Measurements from ENCODE around the gene CFAP100.

The CFAP100 gene

GRCh38 chr3:126424039-126424717, 29.5 kb downstream of the CFAP100 start:
- DNase-seq, result no peak

GRCh38 chr3:126424751-126425150, 30.0 kb downstream of the CFAP100 start:
- no peak for DNase-seq

GRCh38 chr3:126431103-126431534, 36.4 kb downstream of the CFAP100 start:
- no peak for DNase-seq

- DNase-seq, result no peak
These were observed 37.8 kb downstream of the CFAP100 start for GRCh38 chr3:126432361-126433104.

- no peak for DNase-seq
These were observed 38.4 kb downstream of the CFAP100 start for GRCh38 chr3:126433105-126433430.

GRCh38 chr3:126433496-126434263, 39.0 kb downstream of the CFAP100 start:
- DNase-seq, result no peak

GRCh38 chr3:126434264-126434590, 39.5 kb downstream of the CFAP100 start:
- no peak for DNase-seq

- DNase-seq, result no peak
These were observed 40.3 kb downstream of the CFAP100 start for GRCh38 chr3:126434931-126435411.

GRCh38 chr3:126435456-126436315, 41.0 kb downstream of the CFAP100 start:
- DNase-seq, result no peak

- no peak for DNase-seq
These were observed 42.4 kb downstream of the CFAP100 start for GRCh38 chr3:126436826-126437717.

GRCh38 chr3:126438186-126438585, 43.5 kb downstream of the CFAP100 start:
- DNase-seq, result no peak

- no peak for DNase-seq
These were observed 44.0 kb downstream of the CFAP100 start for GRCh38 chr3:126438746-126439145.

- DNase-seq, result no peak
These were observed 44.7 kb downstream of the CFAP100 start for GRCh38 chr3:126439346-126439967.

- DNase-seq, result no peak
These were observed 45.4 kb downstream of the CFAP100 start for GRCh38 chr3:126439968-126440708.

- DNase-seq, result no peak
These were observed 45.9 kb downstream of the CFAP100 start for GRCh38 chr3:126440709-126440995.

GRCh38 chr3:126441256-126441880, 46.7 kb downstream of the CFAP100 start:
- no peak for DNase-seq

- DNase-seq, result no peak
These were observed 47.6 kb downstream of the CFAP100 start for GRCh38 chr3:126442094-126442855.

GRCh38 chr3:126442856-126443242, 48.1 kb downstream of the CFAP100 start:
- DNase-seq, result no peak

- no peak for DNase-seq
These were observed 50.8 kb downstream of the CFAP100 start for GRCh38 chr3:126445506-126445905.

GRCh38 chr3:126446301-126446700, 51.6 kb downstream of the CFAP100 start:
- no peak for DNase-seq

Measured in CD4-positive, alpha-beta T cell treated with Interleukin-10 for 1 hour (primary cell).